HG02885 (cell line): ENCODE measurements around the gene ACADS.

Experiments
- ATAC-seq: cut with Tn5 transposase; IDR thresholded peaks from one replicate; pipeline ENCODE4 v1.9.1; 2021; ENCODE audit warnings: mild to moderate bottlenecking; ENCODE audit not compliant: unreplicated experiment, poor library complexity

The ACADS gene

GRCh38 chr12:120725659-120726509, at the start of gene ACADS:
TSS of gene ACADS (plus strand) at chr12:120725826. CDS start at chr12:120725886, 60 bp downstream.
- peak; percentile 96 for ATAC-seq

GRCh38 chr12:120677765-120678473, 47.7 kb upstream of the ACADS start:
- no peak for ATAC-seq

- no peak for ATAC-seq
These were observed 47.1 kb upstream of the ACADS start for GRCh38 chr12:120678572-120678971.

- ATAC-seq: no peak
These were observed 45.4 kb upstream of the ACADS start for GRCh38 chr12:120680165-120680738.

- no peak for ATAC-seq
These were observed 41.1 kb upstream of the ACADS start for GRCh38 chr12:120684523-120684932.

- ATAC-seq: no peak
These were observed 40.1 kb upstream of the ACADS start for GRCh38 chr12:120685522-120685921.

GRCh38 chr12:120686151-120686689, 39.4 kb upstream of the ACADS start:
- peak; percentile 78 for ATAC-seq

GRCh38 chr12:120686690-120687577, 38.7 kb upstream of the ACADS start, which contains the start of gene MLEC:
TSS of gene MLEC (plus strand) at chr12:120687149. CDS start at chr12:120687297, 148 bp downstream.
- ATAC-seq: peak; percentile 77

GRCh38 chr12:120687578-120688289, 37.9 kb upstream of the ACADS start:
- ATAC-seq: no peak

GRCh38 chr12:120688527-120689071, 37.0 kb upstream of the ACADS start:
- no peak for ATAC-seq

- ATAC-seq: no peak
These were observed 36.1 kb upstream of the ACADS start for GRCh38 chr12:120689397-120690082.

GRCh38 chr12:120690083-120690450, 35.6 kb upstream of the ACADS start:
- no peak for ATAC-seq

GRCh38 chr12:120690978-120691377, 34.6 kb upstream of the ACADS start:
- ATAC-seq: no peak

GRCh38 chr12:120692524-120693033, 33.0 kb upstream of the ACADS start:
- no peak for ATAC-seq

GRCh38 chr12:120693848-120694247, 31.8 kb upstream of the ACADS start:
- ATAC-seq: no peak

- ATAC-seq: no peak
These were observed 29.0 kb upstream of the ACADS start for GRCh38 chr12:120696626-120697025.

GRCh38 chr12:120697344-120697743, 28.3 kb upstream of the ACADS start:
- no peak for ATAC-seq

GRCh38 chr12:120698665-120699064, 27.0 kb upstream of the ACADS start:
- ATAC-seq: no peak
